Measurements from ENCODE around the gene KISS1. TPM values are rescaled to one million over a fixed set of nuclear protein-coding genes. Genes with fewer than 3 reads are reported as not detected.
A peak's percentile ranks its signal among the peaks of the same experiment; 100 is the strongest.

KISS1 gene
- total RNA-seq, 2 experiments from 2014 or later = not detected

DNA sequence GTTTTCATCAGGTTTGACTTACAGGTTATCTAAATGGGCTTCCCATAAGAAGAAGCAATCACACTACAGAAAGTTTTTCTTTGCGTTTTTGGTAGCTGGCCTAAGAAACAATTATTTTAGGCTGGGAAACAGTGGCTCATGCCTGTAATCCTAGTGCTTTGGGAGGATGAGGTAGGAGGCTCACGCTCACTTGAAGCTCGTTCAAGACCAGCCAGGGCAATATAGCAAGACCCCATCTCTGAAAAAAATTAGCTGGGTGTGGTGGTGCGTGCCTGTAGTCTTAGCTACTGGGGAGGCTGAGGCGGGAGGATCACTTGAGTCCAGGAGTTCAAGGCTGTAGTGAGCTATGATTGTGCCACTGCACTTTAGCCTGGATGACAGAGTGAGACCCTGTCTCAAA is 28.6 kb downstream of the KISS1 start:
- Histone ChIP-seq H2AFZ (ENCODE audit: low read length) (no peak overlapping the region), H3K36me3 (ENCODE audit: insufficient read depth, low read length) (no peaks in the 10 kb centered on the region), H3K4me2 (ENCODE audit: low read length) (no peak overlapping the region), H3K4me3 (ENCODE audit: low read depth, low read length, poor library complexity, severe bottlenecking) (no peak overlapping the region), H3K9me3 (ENCODE audit: low read length) (peaks cover 16% of the 10 kb centered on the region; the same call in 1 of the 2 replicates), H3K27ac (ENCODE audit: low read depth, low read length, poor library complexity, severe bottlenecking) (no peak overlapping the region), H3K9me2 (ENCODE audit: insufficient read depth, low read length) (no peaks in the 10 kb centered on the region), H4K20me1 (ENCODE audit: insufficient read depth, low read length) (no peaks in the 10 kb centered on the region), H3K79me2 (ENCODE audit: insufficient read depth, low read depth, low read length) (no peaks in the 10 kb centered on the region), H3K4me1 (ENCODE audit: insufficient read depth, low read length, poor library complexity, severe bottlenecking) (no peaks in the 10 kb centered on the region)
- no TSS peak for BruUV-seq (replicated peaks)
- POLR2A ChIA-PET = interaction anchor here (1.1 to 2.0 kb wide), 2 partner anchors 9 to 192 kb away, joined by 3 to 5 read pairs; partner anchors contain the start of gene PLEKHA6
- TF ChIP-seq EZH2phosphoT487 (IDR thresholded peaks at IDR 0.05; ENCODE audit: borderline replicate concordance, low read depth, low read length) = no peak
- TF ChIP-seq, protein P1, sequence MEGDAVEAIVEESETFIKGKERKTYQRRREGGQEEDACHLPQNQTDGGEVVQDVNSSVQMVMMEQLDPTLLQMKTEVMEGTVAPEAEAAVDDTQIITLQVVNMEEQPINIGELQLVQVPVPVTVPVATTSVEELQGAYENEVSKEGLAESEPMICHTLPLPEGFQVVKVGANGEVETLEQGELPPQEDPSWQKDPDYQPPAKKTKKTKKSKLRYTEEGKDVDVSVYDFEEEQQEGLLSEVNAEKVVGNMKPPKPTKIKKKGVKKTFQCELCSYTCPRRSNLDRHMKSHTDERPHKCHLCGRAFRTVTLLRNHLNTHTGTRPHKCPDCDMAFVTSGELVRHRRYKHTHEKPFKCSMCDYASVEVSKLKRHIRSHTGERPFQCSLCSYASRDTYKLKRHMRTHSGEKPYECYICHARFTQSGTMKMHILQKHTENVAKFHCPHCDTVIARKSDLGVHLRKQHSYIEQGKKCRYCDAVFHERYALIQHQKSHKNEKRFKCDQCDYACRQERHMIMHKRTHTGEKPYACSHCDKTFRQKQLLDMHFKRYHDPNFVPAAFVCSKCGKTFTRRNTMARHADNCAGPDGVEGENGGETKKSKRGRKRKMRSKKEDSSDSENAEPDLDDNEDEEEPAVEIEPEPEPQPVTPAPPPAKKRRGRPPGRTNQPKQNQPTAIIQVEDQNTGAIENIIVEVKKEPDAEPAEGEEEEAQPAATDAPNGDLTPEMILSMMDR (conservative IDR thresholded peaks at IDR 0.05; ENCODE audit: low read length) = no peak
- intact Hi-C loops (cut with micrococcal nuclease; ENCODE audit: unreplicated experiment) = no loop called here
- no peak for DNase-seq (ENCODE audit: low spot score)
- CTCF ChIA-PET (ENCODE audit: unreplicated experiment) = no interaction called here

DNA sequence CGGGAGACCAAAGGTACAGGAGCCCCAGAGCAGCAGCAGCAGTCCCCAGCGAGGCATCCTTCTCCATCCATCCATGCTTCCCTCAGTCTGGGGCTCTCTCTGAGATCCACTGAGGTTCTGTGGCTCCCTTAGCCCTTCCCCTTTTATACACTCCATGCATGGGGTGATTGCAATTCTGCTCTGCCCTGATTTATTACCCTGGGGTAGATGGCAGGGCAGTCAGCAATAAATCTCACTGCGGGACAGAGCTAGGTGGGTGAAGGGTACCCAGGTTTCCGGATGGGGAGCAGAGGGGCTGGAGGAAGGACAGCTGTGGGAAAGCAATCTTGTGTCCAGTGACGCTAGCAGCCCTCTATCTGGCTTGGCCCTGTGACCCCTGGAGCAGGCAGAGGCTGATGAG is 30.1 kb downstream of the KISS1 start, which contains the start of gene REN:
REN (minus strand) TSS at position 119 of the 400 bp plus-strand sequence; CDS start at position 75, 44 bp downstream.
- TF ChIP-seq EZH2phosphoT487 (IDR thresholded peaks at IDR 0.05; ENCODE audit: borderline replicate concordance, low read depth, low read length) = no peak
- TF ChIP-seq, protein P1 (conservative IDR thresholded peaks at IDR 0.05; ENCODE audit: low read length) = no peak
- POLR2A ChIA-PET = interaction anchor here (0.5 to 2.0 kb wide), 2 partner anchors 10 to 11 kb away, joined by 5 to 8 read pairs; no protein-coding TSS in a partner anchor
- Histone ChIP-seq H3K27ac (ENCODE audit: low read depth, low read length, poor library complexity, severe bottlenecking) (no peak within 1 kb of the TSS), H3K4me1 (ENCODE audit: insufficient read depth, low read length, poor library complexity, severe bottlenecking) (no peaks in the 10 kb centered on the region), H3K4me2 (ENCODE audit: low read length) (no peak within 1 kb of the TSS), H2AFZ (ENCODE audit: low read length) (no peak within 1 kb of the TSS), H3K36me3 (ENCODE audit: insufficient read depth, low read length) (no peaks in the 10 kb centered on the region), H3K4me3 (ENCODE audit: low read depth, low read length, poor library complexity, severe bottlenecking) (no peak within 1 kb of the TSS), H3K9me2 (ENCODE audit: insufficient read depth, low read length) (no peaks in the 10 kb centered on the region), H3K9me3 (ENCODE audit: low read length) (peaks cover 16% of the 10 kb centered on the region; the same call in 1 of the 2 replicates), H3K79me2 (ENCODE audit: insufficient read depth, low read depth, low read length) (no peaks in the 10 kb centered on the region), H4K20me1 (ENCODE audit: insufficient read depth, low read length) (no peaks in the 10 kb centered on the region)
- intact Hi-C loops (cut with micrococcal nuclease; ENCODE audit: unreplicated experiment) = no loop called here
- no peak for DNase-seq (ENCODE audit: low spot score)
- CTCF ChIA-PET (ENCODE audit: unreplicated experiment) = no interaction called here
- no TSS peak for BruUV-seq (replicated peaks)

DNA sequence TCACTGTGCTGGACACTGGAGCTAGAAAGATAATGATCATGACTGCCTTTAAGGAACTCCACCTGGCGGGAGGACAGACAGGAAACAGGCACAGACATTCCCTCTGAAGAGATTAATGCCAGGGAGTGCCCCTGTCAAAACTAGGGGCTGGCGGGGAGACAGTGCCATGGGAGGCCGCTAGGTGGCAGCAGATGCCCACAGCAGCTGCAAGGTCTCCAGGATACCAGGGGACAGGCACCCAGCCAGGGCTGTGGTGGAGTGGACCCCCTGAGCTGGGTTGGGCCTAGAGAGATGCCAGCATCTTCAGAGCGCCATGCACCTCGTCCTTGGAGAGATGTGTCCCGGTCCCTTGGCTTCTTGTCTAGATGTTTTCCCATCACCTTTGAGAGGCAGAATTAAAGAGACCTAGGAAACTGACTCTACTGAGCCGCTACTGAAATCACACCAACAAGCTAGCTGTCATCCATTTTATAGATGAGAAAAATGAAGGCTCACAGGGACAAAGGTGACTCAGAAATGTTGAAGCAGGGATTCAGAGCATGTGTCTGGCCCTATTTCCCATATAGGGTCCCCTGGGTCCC is 33.7 kb downstream of the KISS1 start:
- ChIA-PET POLR2A (no interaction called here), CTCF (ENCODE audit: unreplicated experiment) (interaction anchor here (0.5 to 0.6 kb wide), 3 partner anchors 11 to 96 kb away, joined by 3 to 4 read pairs (median 3); no protein-coding TSS in a partner anchor)
- TF ChIP-seq, protein P1 (conservative IDR thresholded peaks at IDR 0.05; ENCODE audit: low read length) = peak; percentile 98
- no peak for TF ChIP-seq EZH2phosphoT487 (IDR thresholded peaks at IDR 0.05; ENCODE audit: borderline replicate concordance, low read depth, low read length)
- Histone ChIP-seq H4K20me1 (ENCODE audit: insufficient read depth, low read length) (no peaks in the 10 kb centered on the region), H3K36me3 (ENCODE audit: insufficient read depth, low read length) (no peaks in the 10 kb centered on the region), H3K4me2 (ENCODE audit: low read length) (no peak overlapping the region), H3K9me3 (ENCODE audit: low read length) (no peaks in the 10 kb centered on the region), H3K79me2 (ENCODE audit: insufficient read depth, low read depth, low read length) (no peaks in the 10 kb centered on the region), H3K9me2 (ENCODE audit: insufficient read depth, low read length) (no peaks in the 10 kb centered on the region), H3K4me3 (ENCODE audit: low read depth, low read length, poor library complexity, severe bottlenecking) (no peak overlapping the region), H3K27ac (ENCODE audit: low read depth, low read length, poor library complexity, severe bottlenecking) (no peak overlapping the region), H3K4me1 (ENCODE audit: insufficient read depth, low read length, poor library complexity, severe bottlenecking) (no peaks in the 10 kb centered on the region), H2AFZ (ENCODE audit: low read length) (no peak overlapping the region)
- BruUV-seq (replicated peaks) = no TSS peak
- intact Hi-C loops (cut with micrococcal nuclease; ENCODE audit: unreplicated experiment) = loop anchor here (1.0 to 5.0 kb wide), 4 partner anchors 45 to 340 kb away; partner anchors contain the start of gene SNRPE
- peak; percentile 64 for DNase-seq (ENCODE audit: low spot score)
